Activated CD8-positive, alpha-beta memory T cell treated with anti-CD3 and anti-CD28 coated beads for 24 hours (primary cell): ENCODE results near the gene CAP1.
A peak's percentile ranks its signal among the peaks of the same experiment; 100 is the strongest.

ENCODE experiments used
- DNase-seq: peaks from one replicate; pipeline ENCODE4 v3.0.0-alpha.2; 2020

Gene CAP1

GRCh38 chr1:40059338-40059959 lies 18.9 kb downstream of the CAP1 start:
- no peak for DNase-seq

GRCh38 chr1:40059960-40060750 lies 19.6 kb downstream of the CAP1 start:
- peak; percentile 54 for DNase-seq

GRCh38 chr1:40064797-40065499 lies 24.4 kb downstream of the CAP1 start:
- DNase-seq, result no peak

- DNase-seq, result no peak
These were observed 26.5 kb downstream of the CAP1 start for GRCh38 chr1:40067023-40067422.

- DNase-seq, result no peak
These were observed 27.3 kb downstream of the CAP1 start for GRCh38 chr1:40067851-40068250.

- no peak for DNase-seq
These were observed 31.6 kb downstream of the CAP1 start for GRCh38 chr1:40072142-40072541.

- DNase-seq, result no peak
These were observed 32.5 kb downstream of the CAP1 start for GRCh38 chr1:40073062-40073461.

GRCh38 chr1:40075266-40075665 lies 34.7 kb downstream of the CAP1 start:
- DNase-seq, result no peak

GRCh38 chr1:40076895-40077312 lies 36.4 kb downstream of the CAP1 start:
- DNase-seq, result no peak

GRCh38 chr1:40078512-40079333 lies 38.2 kb downstream of the CAP1 start:
- DNase-seq, result peak; percentile 63

- no peak for DNase-seq
These were observed 39.4 kb downstream of the CAP1 start for GRCh38 chr1:40079774-40080400.

GRCh38 chr1:40081871-40082270 lies 41.3 kb downstream of the CAP1 start:
- no peak for DNase-seq

GRCh38 chr1:40084750-40085149 lies 44.2 kb downstream of the CAP1 start:
- DNase-seq, result peak; percentile 73

GRCh38 chr1:40090652-40091355 lies 50.3 kb downstream of the CAP1 start:
- no peak for DNase-seq

- DNase-seq, result no peak
These were observed 51.7 kb downstream of the CAP1 start for GRCh38 chr1:40092241-40092640.

- DNase-seq, result no peak
These were observed 52.4 kb downstream of the CAP1 start for GRCh38 chr1:40092706-40093639.

- no peak for DNase-seq
These were observed 54.1 kb downstream of the CAP1 start for GRCh38 chr1:40094466-40095110.

GRCh38 chr1:40095806-40096205 lies 55.3 kb downstream of the CAP1 start:
- no peak for DNase-seq

- no peak for DNase-seq
These were observed 56.1 kb downstream of the CAP1 start for GRCh38 chr1:40096646-40096976.
